SKM-1 (cell line): ENCODE measurements around the gene FRMD4A.

ENCODE experiments used
- DNase-seq: peaks from one replicate; lab custom pipeline; 2025; ENCODE audit not compliant: unreplicated experiment; lab: John Stamatoyannopoulos, UW

The FRMD4A gene

GRCh38 chr10:13892871-13893270, 437.9 kb downstream of the FRMD4A start:
- no peak for DNase-seq

- no peak for DNase-seq
Measured at GRCh38 chr10:13892001-13892491, 438.7 kb downstream of the FRMD4A start.

GRCh38 chr10:13891128-13892000, 439.4 kb downstream of the FRMD4A start:
- no peak for DNase-seq

- no peak for DNase-seq
Measured at GRCh38 chr10:13890233-13891127, 440.2 kb downstream of the FRMD4A start.

GRCh38 chr10:13887761-13888160, 443.0 kb downstream of the FRMD4A start:
- DNase-seq, result no peak

GRCh38 chr10:13885238-13885990, 445.3 kb downstream of the FRMD4A start:
- no peak for DNase-seq

GRCh38 chr10:13883636-13884444, 446.9 kb downstream of the FRMD4A start:
- no peak for DNase-seq

GRCh38 chr10:13882119-13882711, 448.5 kb downstream of the FRMD4A start:
- peak; percentile 53 for DNase-seq

- no peak for DNase-seq
Measured at GRCh38 chr10:13880760-13881159, 450.0 kb downstream of the FRMD4A start.

- DNase-seq, result no peak
Measured at GRCh38 chr10:13877154-13877909, 453.4 kb downstream of the FRMD4A start.

GRCh38 chr10:13873196-13873595, 457.5 kb downstream of the FRMD4A start:
- no peak for DNase-seq

- DNase-seq, result no peak
Measured at GRCh38 chr10:13872411-13872810, 458.3 kb downstream of the FRMD4A start.

GRCh38 chr10:13871776-13872175, 458.9 kb downstream of the FRMD4A start:
- DNase-seq, result no peak

GRCh38 chr10:13871011-13871410, 459.7 kb downstream of the FRMD4A start:
- no peak for DNase-seq

- DNase-seq, result no peak
Measured at GRCh38 chr10:13869295-13869664, 461.4 kb downstream of the FRMD4A start.

GRCh38 chr10:13868528-13869294, 462.0 kb downstream of the FRMD4A start:
- no peak for DNase-seq

- DNase-seq, result no peak
Measured at GRCh38 chr10:13867822-13868221, 462.9 kb downstream of the FRMD4A start.

- DNase-seq, result no peak
Measured at GRCh38 chr10:13865758-13866491, 464.8 kb downstream of the FRMD4A start.
